GM12878 (cell line): ENCODE measurements around the gene GGTLC2. TPM values are rescaled to one million over a fixed set of nuclear protein-coding genes. Genes with fewer than 3 reads are reported as not detected.
A peak's percentile ranks its signal among the peaks of the same experiment; 100 is the strongest.
"Not testable (repeated sequence)": the region's sequence is repeated elsewhere in the genome, so short reads cannot be mapped to it uniquely, and the experiment has no call there.

Source experiments
- ATAC-seq: fragments of 200-7000 bp; cut with Tn5 transposase; 3 replicates; pipeline ENCODE4 v1.9.1; 2020; ENCODE audit warnings: mild to moderate bottlenecking, moderate library complexity
- BruUV-seq: library from RNA; stranded (reverse); fragments of 400-500 nt; replicated peaks from 2 replicates; lab custom pipeline; 2021; lab: Mats Ljungman, UMichigan
- CTCF ChIA-PET: fragments of 300-600 bp; sonication (Branson Sonifier 250); formaldehyde crosslinking; extraction: SDS; loops from one replicate; lab custom pipeline; 2021; ENCODE audit warnings: inconsistent platforms; lab: Yijun Ruan, JAX
- POLR2A ChIA-PET: fragments of 350-600 bp; formaldehyde crosslinking; extraction: SDS; loops from one replicate; lab custom pipeline; 2021; ENCODE audit warnings: inconsistent platforms; lab: Charles Lee
- RAD21 ChIA-PET: fragments of 300-600 bp; sonication (Branson Sonifier 250); formaldehyde crosslinking; loops from one replicate; lab custom pipeline; 2023; ENCODE audit warnings: antibody characterized with exemption; ENCODE audit not compliant: unreplicated experiment; lab: Charles Lee
- SMC1A ChIA-PET: fragments of 300-600 bp; sonication (Branson Sonifier 250); formaldehyde crosslinking; loops from one replicate; lab custom pipeline; 2023; ENCODE audit not compliant: unreplicated experiment, uncharacterized antibody; lab: Charles Lee
- DNase-seq: peaks from one replicate; pipeline ENCODE4 v3.0.0-alpha.2; 2011; ENCODE audit warnings: low read depth, low spot score
- FAIRE-seq: peaks from 3 replicates; lab custom pipeline; 2011; peaks lifted over from hg19 to GRCh38; lab: Jason Lieb, UNC
- H2AFZ ChIP-seq: 2 replicates; pipeline ENCODE4 v1.6.0; 2011; ENCODE audit warnings: low read depth, low read length, control low read depth; ENCODE audit not compliant: control insufficient read depth
- H3K27ac ChIP-seq: 2 replicates; pipeline ENCODE4 v1.5.1; 2011; ENCODE audit warnings: control low read depth; ENCODE audit not compliant: control insufficient read depth, insufficient read depth
- H3K27me3 ChIP-seq, 2 experiments: replicated peaks in 1 of 2; 2 replicates each; pipeline versions ENCODE4 v1.6.0 to v1.6.1; 2011; ENCODE audit warnings: low read length in 1 of 2; ENCODE audit not compliant: control insufficient read depth in 2 of 2, insufficient read depth in 2 of 2
- H3K36me3 ChIP-seq, 2 experiments: 2 replicates each; pipeline ENCODE4 v1.5.1; 2011; ENCODE audit warnings: low read length in 1 of 2; ENCODE audit not compliant: control insufficient read depth in 2 of 2, insufficient read depth in 2 of 2
- H3K4me1 ChIP-seq: 2 replicates; pipeline ENCODE4 v1.6.1; 2011; ENCODE audit warnings: mild to moderate bottlenecking, low read length, moderate library complexity, mixed read lengths; ENCODE audit not compliant: control insufficient read depth, insufficient read depth
- H3K4me2 ChIP-seq: 2 replicates; pipeline ENCODE4 v1.6.0; 2011; ENCODE audit warnings: control low read depth; ENCODE audit not compliant: control insufficient read depth, insufficient read depth
- H3K4me3 ChIP-seq: fragments of 200-600 bp; sonication (generic); 2 replicates; pipeline ENCODE4 v1.5.1; 2016
- H3K79me2 ChIP-seq: 2 replicates; pipeline ENCODE4 v1.6.0; 2011; ENCODE audit warnings: low read length; ENCODE audit not compliant: control insufficient read depth, insufficient read depth
- H3K9ac ChIP-seq: 2 replicates; pipeline ENCODE4 v1.8.0; 2011; ENCODE audit warnings: low read length, control low read depth, mixed read lengths; ENCODE audit not compliant: control insufficient read depth, insufficient read depth
- H3K9me3 ChIP-seq: replicated peaks from 3 replicates; pipeline ENCODE4 v1.5.1; 2011; ENCODE audit warnings: mild to moderate bottlenecking, low read length; ENCODE audit not compliant: control insufficient read depth, insufficient read depth
- H4K20me1 ChIP-seq: 2 replicates; pipeline ENCODE4 v1.6.0; 2011; ENCODE audit not compliant: control insufficient read depth, insufficient read depth
- RAD21 ChIP-seq: IDR thresholded peaks from 2 replicates; pipeline ENCODE4 v1.6.1; 2011; ENCODE audit warnings: mild to moderate bottlenecking, low read depth, low read length, moderate library complexity; ENCODE audit not compliant: insufficient read depth
- WGBS: methylation state at CpG from one replicate; pipeline ENCODE4 v1.1.6; 2016; ENCODE audit warnings: low lambda C conversion rate; ENCODE audit not compliant: insufficient replicate concordance, insufficient coverage; ENCODE audit errors: missing lambda C conversion rate; 5-methylcytosine and 5-hydroxymethylcytosine counted together
- in situ Hi-C: fragments of 300-500 bp; cut with MboI; formaldehyde crosslinking; loops from 9 replicates; pipeline ENCODE4 v1.14.3; 2018; ENCODE audit warnings: mixed read lengths
- intact Hi-C: fragments of 100-400 bp; cut with micrococcal nuclease; formaldehyde crosslinking; loops from one replicate; pipeline ENCODE4 v1.14.2; 2022; ENCODE audit not compliant: unreplicated experiment
- polyA plus RNA-seq, 11 experiments: library from polyadenylated mRNA; depleted of rRNA in 4 of 11; unstranded in 6 of 11; stranded (reverse) in 5 of 11; fragments of >200 nt; fragmentation: Nextera tagmentation in 4 of 11; fragmentation: Illumina TruSeq in 1 of 11; extraction: Ambion mirVana in 4 of 11; extraction: Trizol in 1 of 11; gene quantifications; 1 replicate in 1 of 11; 2 replicates in 10 of 11; pipeline versions ENCODE4 v1.2.1 to v1.2.3, GENCODE V29; 2011 to 2016; ENCODE audit warnings: inconsistent platforms in 2 of 11, missing spikeins in 2 of 11, low read depth in 1 of 11
- total RNA-seq, 4 experiments: library from RNA; depleted of rRNA in 3 of 4; stranded (reverse); fragments of >200 nt in 3 of 4; fragmentation: Illumina TruSeq in 1 of 4; extraction: Trizol in 1 of 4; gene quantifications; 2 replicates each; pipeline versions ENCODE4 v1.2.1 to v1.2.3, GENCODE V29; 2013 to 2021
- TF ChIP-seq, protein P1 (sequence below), 3 experiments: IDR thresholded peaks in 2 of 3; conservative IDR thresholded peaks in 1 of 3; 2 replicates each; pipeline ENCODE4 v1.5.1; 2011; ENCODE audit warnings: low read depth in 3 of 3, low read length in 3 of 3, mild to moderate bottlenecking in 3 of 3, control low read depth in 2 of 3, moderate library complexity in 2 of 3, inconsistent platforms in 1 of 3, mixed read lengths in 1 of 3; ENCODE audit not compliant: control insufficient read depth in 2 of 3, insufficient read depth in 1 of 3; ENCODE audit errors: extremely low read depth in 1 of 3

The GGTLC2 gene
- total and polyA plus RNA-seq, 10 of the 15 experiments (the other 5 are each of a cell fraction or from before 2014, with no cell fraction given) = not detected

DNA sequence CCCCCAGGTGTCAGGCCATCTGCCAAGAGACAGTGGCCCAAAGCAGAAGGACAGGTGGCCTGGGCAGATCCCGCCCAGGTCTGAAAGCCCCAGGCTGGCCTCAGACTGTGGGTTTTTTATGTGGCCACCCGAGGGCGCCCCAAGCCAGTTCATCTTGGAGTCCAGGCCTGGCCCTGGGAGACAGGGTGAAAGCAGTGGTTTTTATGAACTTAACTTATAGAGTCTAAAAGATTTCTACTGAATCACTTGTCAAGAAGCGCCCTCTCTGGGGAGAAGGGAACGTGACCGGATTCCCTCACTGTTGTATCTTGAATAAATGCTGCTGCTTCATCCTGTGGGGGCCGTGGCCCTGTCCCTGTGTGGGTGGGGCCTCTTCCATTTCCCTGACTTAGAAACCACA, 8.2 kb upstream of the GGTLC2 start:
- H3K4me3 ChIP-seq, BruUV-seq, SMC1A ChIA-PET, H3K36me3 ChIP-seq, RAD21 ChIA-PET, H3K9ac ChIP-seq, DNase-seq: not testable (repeated sequence)
- WGBS = 0% methylated on average over 2 of the region's 7 CpGs
- TF ChIP-seq RAD21 = 0 out of 2 replicates have a peak, but pooled peaks have one; percentile 12
- TF ChIP-seq, protein P1, sequence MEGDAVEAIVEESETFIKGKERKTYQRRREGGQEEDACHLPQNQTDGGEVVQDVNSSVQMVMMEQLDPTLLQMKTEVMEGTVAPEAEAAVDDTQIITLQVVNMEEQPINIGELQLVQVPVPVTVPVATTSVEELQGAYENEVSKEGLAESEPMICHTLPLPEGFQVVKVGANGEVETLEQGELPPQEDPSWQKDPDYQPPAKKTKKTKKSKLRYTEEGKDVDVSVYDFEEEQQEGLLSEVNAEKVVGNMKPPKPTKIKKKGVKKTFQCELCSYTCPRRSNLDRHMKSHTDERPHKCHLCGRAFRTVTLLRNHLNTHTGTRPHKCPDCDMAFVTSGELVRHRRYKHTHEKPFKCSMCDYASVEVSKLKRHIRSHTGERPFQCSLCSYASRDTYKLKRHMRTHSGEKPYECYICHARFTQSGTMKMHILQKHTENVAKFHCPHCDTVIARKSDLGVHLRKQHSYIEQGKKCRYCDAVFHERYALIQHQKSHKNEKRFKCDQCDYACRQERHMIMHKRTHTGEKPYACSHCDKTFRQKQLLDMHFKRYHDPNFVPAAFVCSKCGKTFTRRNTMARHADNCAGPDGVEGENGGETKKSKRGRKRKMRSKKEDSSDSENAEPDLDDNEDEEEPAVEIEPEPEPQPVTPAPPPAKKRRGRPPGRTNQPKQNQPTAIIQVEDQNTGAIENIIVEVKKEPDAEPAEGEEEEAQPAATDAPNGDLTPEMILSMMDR (IDR thresholded peaks at IDR 0.05 in 2 of 3, conservative IDR thresholded peaks at IDR 0.05 in 1 of 3; ENCODE audit: control insufficient read depth in 2 of 3, extremely low read depth in 1 of 3, insufficient read depth in 1 of 3, low read depth in 3 of 3, low read length in 3 of 3) = 0 out of 6 replicates have a peak, but pooled peaks of 2 of the 3 experiments have one; percentile 9 to 11
- TF ChIP-seq, all 136 proteins: peak for 2; not testable (repeated sequence) for 134
- H2AFZ ChIP-seq, H3K79me2 ChIP-seq, H3K27me3 ChIP-seq, in situ Hi-C loops, H4K20me1 ChIP-seq, CTCF ChIA-PET, H3K4me2 ChIP-seq, intact Hi-C loops, H3K9me3 ChIP-seq, FAIRE-seq, H3K4me1 ChIP-seq, ATAC-seq, POLR2A ChIA-PET, H3K27ac ChIP-seq: not testable (repeated sequence)

DNA sequence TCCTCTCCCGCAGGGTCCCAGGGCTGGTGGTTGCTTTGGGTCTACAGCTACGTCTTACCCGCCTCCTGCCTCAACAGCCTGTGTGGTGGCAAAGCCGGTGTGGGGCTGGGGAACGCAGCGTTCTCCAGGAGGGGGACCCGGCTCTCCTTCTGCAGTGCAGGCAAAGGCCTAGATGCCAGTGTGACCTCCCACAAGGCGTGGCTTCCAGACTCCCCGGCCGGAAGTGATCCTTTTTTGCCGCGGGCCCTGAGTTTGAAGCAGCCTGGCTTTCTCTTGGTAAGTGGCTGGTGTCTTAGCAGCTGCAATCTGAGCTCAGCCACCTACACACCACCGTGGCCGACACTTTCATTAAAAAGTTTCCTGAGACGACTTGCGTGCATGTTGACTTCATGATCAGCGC, 6.1 kb upstream of the GGTLC2 start:
- H2AFZ ChIP-seq, H3K4me2 ChIP-seq, intact Hi-C loops, RAD21 ChIA-PET, H3K9ac ChIP-seq, FAIRE-seq, H3K27ac ChIP-seq, SMC1A ChIA-PET, H4K20me1 ChIP-seq, H3K36me3 ChIP-seq, DNase-seq, in situ Hi-C loops, H3K4me3 ChIP-seq, H3K79me2 ChIP-seq, BruUV-seq, POLR2A ChIA-PET, H3K27me3 ChIP-seq, H3K9me3 ChIP-seq, CTCF ChIA-PET, H3K4me1 ChIP-seq, ATAC-seq: not testable (repeated sequence)
- WGBS = 75% methylated on average over 5 of the region's 17 CpGs

DNA sequence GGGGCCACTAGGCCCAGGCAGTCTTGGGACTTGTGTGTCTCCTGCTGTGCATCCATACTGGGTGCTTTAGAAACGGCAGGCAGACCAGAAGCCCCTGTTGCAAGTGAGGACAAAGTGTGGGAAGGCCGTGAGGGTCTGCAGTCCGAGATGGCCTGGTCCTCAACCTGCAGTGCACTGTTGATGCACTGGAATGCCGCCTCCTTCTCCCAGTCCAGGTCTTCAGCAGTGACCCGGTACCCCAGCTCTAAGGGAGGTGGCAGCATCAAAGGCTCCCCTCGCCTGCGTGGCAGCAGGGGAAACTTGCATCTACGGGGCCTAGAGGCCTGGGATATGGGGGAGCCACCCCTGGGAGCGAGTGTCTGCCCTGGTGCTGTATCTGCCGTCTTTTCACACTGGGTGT, 2.2 kb upstream of the GGTLC2 start:
- H3K27ac ChIP-seq, H3K9ac ChIP-seq, FAIRE-seq, H3K36me3 ChIP-seq, BruUV-seq, H3K4me1 ChIP-seq, H3K4me2 ChIP-seq, H3K27me3 ChIP-seq, H3K79me2 ChIP-seq, ATAC-seq, in situ Hi-C loops, CTCF ChIA-PET, H3K4me3 ChIP-seq, SMC1A ChIA-PET, intact Hi-C loops, RAD21 ChIA-PET, H3K9me3 ChIP-seq, H4K20me1 ChIP-seq, POLR2A ChIA-PET, DNase-seq, H2AFZ ChIP-seq: not testable (repeated sequence)
- 52% methylated on average over 8 of the region's 10 CpGs for WGBS
